ENCODE data around the gene SCEL. TPM values are rescaled to one million over a fixed set of nuclear protein-coding genes. Genes with fewer than 3 reads are reported as not detected.

Gene SCEL
- total RNA-seq, 2 experiments from 2014 or later = not detected

DNA sequence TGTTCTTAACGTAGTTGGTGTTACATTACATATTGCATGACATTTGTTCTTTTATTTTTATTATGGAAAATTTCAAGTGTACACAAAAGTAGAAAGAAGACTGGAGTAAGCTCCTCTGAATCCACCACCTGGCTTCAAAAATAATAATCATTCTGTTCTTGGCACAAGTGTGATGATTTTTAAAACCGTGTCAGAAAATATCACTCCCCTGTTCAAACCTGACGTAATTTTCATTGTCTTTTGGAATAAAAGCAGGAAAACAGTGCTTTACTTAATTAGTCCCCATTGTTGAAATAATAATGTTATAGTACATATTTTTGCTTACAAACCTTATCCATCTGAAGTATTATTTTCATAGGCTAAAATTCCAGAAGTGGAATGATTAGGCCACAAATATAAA is 41.3 kb upstream of the SCEL start:
- Histone ChIP-seq H3K4me3 (ENCODE audit: low read length) (no peak overlapping the region), H3K27me3 (ENCODE audit: control insufficient read depth in 1 of 2, insufficient read depth in 2 of 2, low read length in 2 of 2) (no peaks in the 10 kb centered on the region), H3K36me3 (ENCODE audit: insufficient read depth, low read length) (no peaks in the 10 kb centered on the region), H3K9me3 (ENCODE audit: control insufficient read depth in 1 of 2, insufficient read depth in 1 of 2, low read length in 2 of 2) (no peaks in the 10 kb centered on the region), H3K4me1 (ENCODE audit: insufficient read depth, low read length) (no peaks in the 10 kb centered on the region), H3K27ac (ENCODE audit: low read depth in 1 of 2, low read length in 2 of 2) (no peak overlapping the region)
- H3K27ac Mint-ChIP-seq = no peak overlapping the region
- no peaks in the 10 kb centered on the region for H3K9me3 Mint-ChIP-seq
- H3K27me3 Mint-ChIP-seq = no peaks in the 10 kb centered on the region
- TF ChIP-seq, protein P1, sequence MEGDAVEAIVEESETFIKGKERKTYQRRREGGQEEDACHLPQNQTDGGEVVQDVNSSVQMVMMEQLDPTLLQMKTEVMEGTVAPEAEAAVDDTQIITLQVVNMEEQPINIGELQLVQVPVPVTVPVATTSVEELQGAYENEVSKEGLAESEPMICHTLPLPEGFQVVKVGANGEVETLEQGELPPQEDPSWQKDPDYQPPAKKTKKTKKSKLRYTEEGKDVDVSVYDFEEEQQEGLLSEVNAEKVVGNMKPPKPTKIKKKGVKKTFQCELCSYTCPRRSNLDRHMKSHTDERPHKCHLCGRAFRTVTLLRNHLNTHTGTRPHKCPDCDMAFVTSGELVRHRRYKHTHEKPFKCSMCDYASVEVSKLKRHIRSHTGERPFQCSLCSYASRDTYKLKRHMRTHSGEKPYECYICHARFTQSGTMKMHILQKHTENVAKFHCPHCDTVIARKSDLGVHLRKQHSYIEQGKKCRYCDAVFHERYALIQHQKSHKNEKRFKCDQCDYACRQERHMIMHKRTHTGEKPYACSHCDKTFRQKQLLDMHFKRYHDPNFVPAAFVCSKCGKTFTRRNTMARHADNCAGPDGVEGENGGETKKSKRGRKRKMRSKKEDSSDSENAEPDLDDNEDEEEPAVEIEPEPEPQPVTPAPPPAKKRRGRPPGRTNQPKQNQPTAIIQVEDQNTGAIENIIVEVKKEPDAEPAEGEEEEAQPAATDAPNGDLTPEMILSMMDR (IDR thresholded peaks at IDR 0.05) = no peak
- H3K36me3 Mint-ChIP-seq (ENCODE audit: low read depth) = no peaks in the 10 kb centered on the region
- intact Hi-C loops (cut with DNase I, micrococcal nuclease) = loop anchor here in 1 of 2 experiments (5.0 kb wide), 2 partner anchors 258 to 628 kb away; no protein-coding TSS in a partner anchor
- ATAC-seq (ENCODE audit: poor library complexity) (no peak), DNase-seq (no peak)
- CTCF ChIA-PET = no interaction called here
- POLR2A ChIA-PET = no interaction called here
- H3K4me3 Mint-ChIP-seq = no peak overlapping the region
- H3K4me1 Mint-ChIP-seq (ENCODE audit: low read depth) = no peaks in the 10 kb centered on the region

DNA sequence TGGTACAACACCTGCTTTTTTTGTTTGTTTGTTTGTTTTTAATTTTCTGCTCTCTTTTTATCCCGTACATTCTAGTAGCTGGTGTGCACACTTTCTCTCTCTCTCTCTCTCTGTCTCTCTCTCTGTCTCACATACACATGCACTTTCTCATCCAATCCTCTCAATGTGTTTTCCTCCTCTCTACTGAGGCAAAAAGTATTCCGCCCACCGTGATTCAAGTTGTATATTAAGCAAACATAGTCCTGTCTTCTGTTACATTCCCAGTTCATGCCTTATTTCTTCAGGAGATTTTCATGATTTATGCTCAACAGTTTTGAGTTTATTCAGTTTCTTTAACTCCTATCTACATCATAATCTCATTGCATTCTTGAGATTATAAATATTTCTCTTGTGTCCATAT is 38.2 kb upstream of the SCEL start:
- Mint-ChIP-seq H3K4me1 (ENCODE audit: low read depth) (no peaks in the 10 kb centered on the region), H3K27ac (no peak overlapping the region), H3K4me3 (no peak overlapping the region), H3K9me3 (no peaks in the 10 kb centered on the region), H3K27me3 (no peaks in the 10 kb centered on the region), H3K36me3 (ENCODE audit: low read depth) (no peaks in the 10 kb centered on the region)
- DNase-seq = no peak
- POLR2A ChIA-PET = no interaction called here
- TF ChIP-seq, protein P1 (IDR thresholded peaks at IDR 0.05) = no peak
- CTCF ChIA-PET = no interaction called here
- no peaks in the 10 kb centered on the region for H3K4me1 ChIP-seq (ENCODE audit: insufficient read depth, low read length)
- no peak for ATAC-seq (ENCODE audit: poor library complexity)
- H3K27ac ChIP-seq (ENCODE audit: low read depth in 1 of 2, low read length in 2 of 2) = no peak overlapping the region
- intact Hi-C loops (cut with DNase I, micrococcal nuclease) = no loop called here
- H3K36me3 ChIP-seq (ENCODE audit: insufficient read depth, low read length) = no peaks in the 10 kb centered on the region
- H3K4me3 ChIP-seq (ENCODE audit: low read length) = no peak overlapping the region
- H3K27me3 ChIP-seq (ENCODE audit: control insufficient read depth in 1 of 2, insufficient read depth in 2 of 2, low read length in 2 of 2) = no peaks in the 10 kb centered on the region
- no peaks in the 10 kb centered on the region for H3K9me3 ChIP-seq (ENCODE audit: control insufficient read depth in 1 of 2, insufficient read depth in 1 of 2, low read length in 2 of 2)

DNA sequence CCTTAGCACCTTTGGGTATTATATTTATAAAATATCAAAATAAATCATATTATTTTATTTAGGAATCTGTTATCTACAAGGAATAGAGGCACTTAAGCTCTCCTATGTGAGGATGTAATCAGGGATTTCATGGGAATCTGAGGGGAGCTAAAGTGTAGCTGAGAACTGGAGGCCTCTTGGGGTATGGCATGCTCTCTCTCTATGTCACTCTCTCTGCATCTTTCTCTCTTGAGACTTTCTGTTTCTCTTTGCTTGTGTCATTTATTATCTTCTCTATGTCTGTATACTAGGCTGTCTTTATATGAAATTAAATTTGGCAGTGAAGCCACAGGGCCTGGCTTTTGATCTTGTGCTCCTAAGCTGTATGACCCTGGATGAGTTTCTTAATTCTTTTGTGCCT is 37.7 kb upstream of the SCEL start:
- H3K4me1 Mint-ChIP-seq (ENCODE audit: low read depth) = no peaks in the 10 kb centered on the region
- TF ChIP-seq, protein P1 (IDR thresholded peaks at IDR 0.05) = no peak
- H3K36me3 ChIP-seq (ENCODE audit: insufficient read depth, low read length) = no peaks in the 10 kb centered on the region
- no peak overlapping the region for H3K4me3 Mint-ChIP-seq
- ChIA-PET CTCF (no interaction called here), POLR2A (no interaction called here)
- H3K36me3 Mint-ChIP-seq (ENCODE audit: low read depth) = no peaks in the 10 kb centered on the region
- intact Hi-C loops (cut with DNase I, micrococcal nuclease) = no loop called here
- no peaks in the 10 kb centered on the region for H3K9me3 ChIP-seq (ENCODE audit: control insufficient read depth in 1 of 2, insufficient read depth in 1 of 2, low read length in 2 of 2)
- H3K27me3 ChIP-seq (ENCODE audit: control insufficient read depth in 1 of 2, insufficient read depth in 2 of 2, low read length in 2 of 2) = no peaks in the 10 kb centered on the region
- H3K9me3 Mint-ChIP-seq = no peaks in the 10 kb centered on the region
- no peaks in the 10 kb centered on the region for H3K4me1 ChIP-seq (ENCODE audit: insufficient read depth, low read length)
- H3K4me3 ChIP-seq (ENCODE audit: low read length) = no peak overlapping the region
- DNase-seq (no peak), ATAC-seq (ENCODE audit: poor library complexity) (no peak)
- no peaks in the 10 kb centered on the region for H3K27me3 Mint-ChIP-seq
- H3K27ac ChIP-seq (ENCODE audit: low read depth in 1 of 2, low read length in 2 of 2) = no peak overlapping the region
- H3K27ac Mint-ChIP-seq = no peak overlapping the region

Measured in CD4-positive, alpha-beta T cell (primary cell).